Nucleus accumbens (tissue), 56 donors: ENCODE measurements around the gene WNT3A.

Experiments
- DNase-seq, 56 donors: peaks; one replicate each; lab custom pipeline; 2025; lab: John Stamatoyannopoulos, UW

The WNT3A gene

GRCh38 chr1:228022571-228023293 is 15.9 kb downstream of the WNT3A start:
- no peak for DNase-seq

- DNase-seq = no peak
Observed at GRCh38 chr1:228023294-228023639, 16.5 kb downstream of the WNT3A start.

- no peak for DNase-seq
Observed at GRCh38 chr1:228029281-228029680, 22.5 kb downstream of the WNT3A start.

GRCh38 chr1:228030451-228031201 is 23.8 kb downstream of the WNT3A start:
- no peak for DNase-seq

- no peak for DNase-seq
Observed at GRCh38 chr1:228031276-228031995, 24.6 kb downstream of the WNT3A start.

- no peak for DNase-seq
Observed at GRCh38 chr1:228032041-228032440, 25.2 kb downstream of the WNT3A start.

- no peak for DNase-seq
Observed at GRCh38 chr1:228033376-228033775, 26.6 kb downstream of the WNT3A start.

- DNase-seq = no peak
Observed at GRCh38 chr1:228034954-228035837, 28.4 kb downstream of the WNT3A start.

- no peak for DNase-seq
Observed at GRCh38 chr1:228035844-228036243, 29.0 kb downstream of the WNT3A start.

GRCh38 chr1:228036701-228037231 is 30.0 kb downstream of the WNT3A start:
- DNase-seq = no peak

- DNase-seq = no peak
Observed at GRCh38 chr1:228037401-228038386, 30.9 kb downstream of the WNT3A start.

- DNase-seq = no peak
Observed at GRCh38 chr1:228038387-228039005, 31.7 kb downstream of the WNT3A start.

GRCh38 chr1:228039006-228039903 is 32.5 kb downstream of the WNT3A start:
- DNase-seq = no peak

GRCh38 chr1:228039986-228040385 is 33.2 kb downstream of the WNT3A start:
- no peak for DNase-seq

- no peak for DNase-seq
Observed at GRCh38 chr1:228041316-228041715, 34.5 kb downstream of the WNT3A start.

- no peak for DNase-seq
Observed at GRCh38 chr1:228042508-228042907, 35.7 kb downstream of the WNT3A start.

- no peak for DNase-seq
Observed at GRCh38 chr1:228043281-228043848, 36.6 kb downstream of the WNT3A start.
